Measurements from ENCODE around the gene RHBDF1. TPM values are rescaled to one million over a fixed set of nuclear protein-coding genes. Genes with fewer than 3 reads are reported as not detected.

RHBDF1 gene
- total and polyA plus RNA-seq, 9 of the 15 experiments (the other 6 are each of a cell fraction or from before 2014, with no cell fraction given), result 1.0 to 8.2 (median 4.2) TPM

- TF ChIP-seq, protein P1, sequence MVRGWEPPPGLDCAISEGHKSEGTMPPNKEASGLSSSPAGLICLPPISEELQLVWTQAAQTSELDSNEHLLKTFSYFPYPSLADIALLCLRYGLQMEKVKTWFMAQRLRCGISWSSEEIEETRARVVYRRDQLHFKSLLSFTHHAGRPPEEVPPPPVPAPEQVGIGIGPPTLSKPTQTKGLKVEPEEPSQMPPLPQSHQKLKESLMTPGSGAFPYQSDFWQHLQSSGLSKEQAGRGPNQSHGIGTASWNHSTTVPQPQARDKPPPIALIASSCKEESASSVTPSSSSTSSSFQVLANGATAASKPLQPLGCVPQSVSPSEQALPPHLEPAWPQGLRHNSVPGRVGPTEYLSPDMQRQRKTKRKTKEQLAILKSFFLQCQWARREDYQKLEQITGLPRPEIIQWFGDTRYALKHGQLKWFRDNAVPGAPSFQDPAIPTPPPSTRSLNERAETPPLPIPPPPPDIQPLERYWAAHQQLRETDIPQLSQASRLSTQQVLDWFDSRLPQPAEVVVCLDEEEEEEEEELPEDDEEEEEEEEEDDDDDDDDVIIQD (CRISPR knock-in tag; IDR thresholded peaks at IDR 0.05), result no peak
- TF ChIP-seq DDX20 (tag; IDR thresholded peaks at IDR 0.05; ENCODE audit: low read depth), result no peak
- no peak for TF ChIP-seq SMARCB1 (IDR thresholded peaks at IDR 0.05; ENCODE audit: insufficient read length, low read depth)
- TF ChIP-seq ZFP1 (CRISPR knock-in tag; IDR thresholded peaks at IDR 0.05), result no peak
- TF ChIP-seq POU5F1 (IDR thresholded peaks at IDR 0.05; ENCODE audit: borderline replicate concordance, low read depth, low read length, partially characterized antibody), result no peak
- peak in 1 of 2 experiments; percentile 82; a peak in 2 of 4 replicates for TF ChIP-seq HDAC1 (IDR thresholded peaks at IDR 0.05)
- no peak for TF ChIP-seq GTF3C2 (IDR thresholded peaks at IDR 0.05; ENCODE audit: borderline replicate concordance, extremely low read depth, insufficient read length)
- TF ChIP-seq TSC22D4 (tag; IDR thresholded peaks at IDR 0.05), result no peak
- TF ChIP-seq, protein P2, sequence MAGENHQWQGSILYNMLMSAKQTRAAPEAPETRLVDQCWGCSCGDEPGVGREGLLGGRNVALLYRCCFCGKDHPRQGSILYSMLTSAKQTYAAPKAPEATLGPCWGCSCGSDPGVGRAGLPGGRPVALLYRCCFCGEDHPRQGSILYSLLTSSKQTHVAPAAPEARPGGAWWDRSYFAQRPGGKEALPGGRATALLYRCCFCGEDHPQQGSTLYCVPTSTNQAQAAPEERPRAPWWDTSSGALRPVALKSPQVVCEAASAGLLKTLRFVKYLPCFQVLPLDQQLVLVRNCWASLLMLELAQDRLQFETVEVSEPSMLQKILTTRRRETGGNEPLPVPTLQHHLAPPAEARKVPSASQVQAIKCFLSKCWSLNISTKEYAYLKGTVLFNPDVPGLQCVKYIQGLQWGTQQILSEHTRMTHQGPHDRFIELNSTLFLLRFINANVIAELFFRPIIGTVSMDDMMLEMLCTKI (IDR thresholded peaks at IDR 0.05; ENCODE audit: partially characterized antibody), result no peak
- TF ChIP-seq CREM (IDR thresholded peaks at IDR 0.05; ENCODE audit: low read depth), result peak; percentile 78
- no peak for TF ChIP-seq FOS (IDR thresholded peaks at IDR 0.05; ENCODE audit: extremely low read depth, insufficient read length)
- no peak for TF ChIP-seq HMG20A (CRISPR knock-in tag; conservative IDR thresholded peaks at IDR 0.05)
- no peak for TF ChIP-seq SIRT6 (IDR thresholded peaks at IDR 0.05; ENCODE audit: low read depth, low read length)
- TF ChIP-seq PPARD (CRISPR knock-in tag; IDR thresholded peaks at IDR 0.05), result no peak
- TF ChIP-seq CBX2 (IDR thresholded peaks at IDR 0.05; ENCODE audit: insufficient read depth, low read length, poor library complexity, severe bottlenecking), result no peak
- no peak for TF ChIP-seq SIN3B (IDR thresholded peaks at IDR 0.05; ENCODE audit: low read depth)
- TF ChIP-seq, protein P3, sequence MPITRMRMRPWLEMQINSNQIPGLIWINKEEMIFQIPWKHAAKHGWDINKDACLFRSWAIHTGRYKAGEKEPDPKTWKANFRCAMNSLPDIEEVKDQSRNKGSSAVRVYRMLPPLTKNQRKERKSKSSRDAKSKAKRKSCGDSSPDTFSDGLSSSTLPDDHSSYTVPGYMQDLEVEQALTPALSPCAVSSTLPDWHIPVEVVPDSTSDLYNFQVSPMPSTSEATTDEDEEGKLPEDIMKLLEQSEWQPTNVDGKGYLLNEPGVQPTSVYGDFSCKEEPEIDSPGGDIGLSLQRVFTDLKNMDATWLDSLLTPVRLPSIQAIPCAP (CRISPR knock-in tag; IDR thresholded peaks at IDR 0.05; ENCODE audit: borderline replicate concordance), result no peak
- TF ChIP-seq ZNF174 (CRISPR knock-in tag; IDR thresholded peaks at IDR 0.05), result no peak
- TF ChIP-seq HNRNPUL1 (IDR thresholded peaks at IDR 0.05; ENCODE audit: low read length), result no peak
- TF ChIP-seq MEIS2 (IDR thresholded peaks at IDR 0.05; ENCODE audit: partially characterized antibody), result peak; percentile 80
- no peak for TF ChIP-seq PRPF4 (IDR thresholded peaks at IDR 0.05; ENCODE audit: insufficient read depth, low read depth, low read length, poor library complexity, severe bottlenecking)
- no peak for TF ChIP-seq PURB (CRISPR knock-in tag; IDR thresholded peaks at IDR 0.05; ENCODE audit: low read depth)
- TF ChIP-seq PCBP1 (IDR thresholded peaks at IDR 0.05; ENCODE audit: low read depth, low read length, poor library complexity, severe bottlenecking), result no peak
These were observed 24.5 kb upstream of the RHBDF1 start (continued) for GRCh38 chr16:96935-97381.
